T-helper 2 cell treated with Interferon-gamma antibody and Interleukin-4, amounts not matched to agents 100 ng/mL and 5 ng/mL, for 36 hours (primary cell): ENCODE data around the gene PRCD. TPM values are rescaled to one million over a fixed set of nuclear protein-coding genes. Genes with fewer than 3 reads are reported as not detected.

Experiments used
- intact Hi-C: fragments of 100-400 bp; cut with micrococcal nuclease; formaldehyde crosslinking; loops from one replicate; pipeline ENCODE4 v1.15.1; 2023
- total RNA-seq: library from RNA; stranded (reverse); gene quantifications from 2 replicates; pipeline ENCODE4 v1.2.3, GENCODE V29; 2022

PRCD gene
- total RNA-seq, 1 donor from 2014 or later: not detected

DNA sequence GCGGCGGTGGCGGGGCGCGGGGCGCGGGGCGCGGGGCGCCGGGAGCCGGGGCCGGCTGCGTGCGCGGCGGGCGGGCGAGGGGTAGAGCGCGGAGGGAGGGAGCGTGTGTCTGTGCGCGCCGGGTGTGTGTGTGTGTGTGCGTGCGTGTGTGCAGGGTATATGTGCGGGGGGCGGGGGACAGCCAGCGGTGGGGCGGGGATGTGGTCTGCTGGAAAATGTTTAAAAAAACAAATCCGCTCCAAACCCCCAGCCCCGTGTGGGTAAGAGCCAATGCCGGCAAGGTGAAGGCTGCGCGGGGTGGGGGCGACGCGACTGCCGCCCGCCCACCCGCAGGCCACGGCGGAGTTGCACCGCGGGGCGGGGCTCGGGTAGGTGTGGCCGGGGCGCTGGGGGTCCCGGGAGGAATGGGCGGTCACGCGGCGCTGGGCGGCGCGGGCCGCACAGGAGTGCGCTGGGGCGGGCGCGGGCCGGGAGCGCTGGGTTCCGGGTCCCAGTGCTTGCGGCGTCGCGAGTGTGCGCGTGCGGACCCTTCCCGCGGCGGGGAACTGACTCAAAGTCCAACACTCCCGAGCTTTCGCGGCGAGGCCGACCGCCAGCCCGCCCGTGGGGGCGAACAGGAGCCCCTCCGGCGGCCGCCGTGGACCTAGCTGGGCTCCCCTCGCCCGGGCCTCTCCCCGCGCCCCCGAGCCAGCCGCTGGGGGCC lies 2.1 kb upstream of the PRCD start, which contains the start of gene CYGB:
TSS of gene CYGB (minus strand) at position 132 of the 703 bp plus-strand sequence. CDS start 167 bp downstream, outside the sequence.
- intact Hi-C loops: no loop called here

DNA sequence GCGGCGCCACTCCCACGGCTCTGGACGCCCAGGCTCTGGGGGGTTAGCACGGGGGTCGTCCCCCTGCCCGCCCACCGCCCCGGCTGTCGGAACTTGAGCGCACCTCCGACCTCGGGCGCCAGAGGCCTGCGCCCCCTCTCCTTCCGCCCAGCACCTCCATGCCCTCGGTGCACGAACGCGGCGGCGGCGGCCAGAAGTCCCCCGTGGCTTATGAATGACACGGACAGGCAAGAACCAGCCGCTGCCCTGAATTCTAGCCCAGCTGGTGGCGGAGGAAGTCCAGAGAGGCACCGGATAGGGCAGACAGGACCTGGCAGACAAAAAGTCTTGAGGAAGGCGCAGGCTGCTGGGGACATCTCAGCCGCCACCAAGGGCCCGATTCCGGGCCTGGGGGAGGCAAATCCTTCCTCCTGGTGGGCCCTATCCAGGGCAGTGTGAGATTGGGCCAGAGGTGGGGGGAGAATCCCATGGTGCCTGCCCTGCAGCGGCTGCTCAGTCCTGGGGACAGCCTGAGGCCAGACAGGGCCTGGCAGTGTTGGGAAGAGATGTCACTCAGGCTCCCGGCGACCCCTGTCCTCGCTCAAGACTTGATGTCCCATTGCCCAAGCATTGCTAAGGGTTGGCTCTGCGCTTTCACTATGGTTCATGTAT lies 1.4 kb upstream of the PRCD start:
- intact Hi-C loops: no loop called here

DNA sequence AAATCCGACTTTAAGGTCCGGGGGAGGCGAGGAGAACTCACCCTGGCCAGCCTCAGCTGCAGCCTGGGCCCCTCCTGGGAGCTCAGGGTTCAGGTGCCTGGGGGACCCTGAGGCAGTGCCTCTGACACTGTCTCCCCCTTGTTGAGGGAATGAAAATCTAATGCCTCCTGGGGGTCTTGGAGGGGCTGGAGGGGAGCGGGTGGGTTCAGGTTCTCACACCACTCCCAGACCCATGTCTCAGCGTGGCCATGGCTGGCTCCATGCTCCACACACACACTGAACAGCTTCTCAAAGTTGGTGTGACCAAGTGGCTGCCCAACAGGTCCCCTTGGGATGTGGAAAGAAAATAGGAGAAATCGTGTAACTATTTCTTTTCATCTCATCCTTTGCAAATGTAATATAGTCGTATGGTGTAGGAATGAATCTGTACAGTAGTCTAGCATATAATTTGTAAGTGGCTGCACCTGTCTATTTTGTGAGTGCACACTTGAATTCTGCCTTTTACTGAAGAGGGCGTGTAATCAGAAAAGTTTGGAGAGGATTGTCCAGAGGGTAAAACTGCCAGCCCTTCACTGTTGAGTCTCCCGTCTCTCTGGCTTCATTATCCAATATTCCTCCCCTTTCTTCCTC lies 788 bp upstream of the PRCD start:
- intact Hi-C loops: no loop called here

DNA sequence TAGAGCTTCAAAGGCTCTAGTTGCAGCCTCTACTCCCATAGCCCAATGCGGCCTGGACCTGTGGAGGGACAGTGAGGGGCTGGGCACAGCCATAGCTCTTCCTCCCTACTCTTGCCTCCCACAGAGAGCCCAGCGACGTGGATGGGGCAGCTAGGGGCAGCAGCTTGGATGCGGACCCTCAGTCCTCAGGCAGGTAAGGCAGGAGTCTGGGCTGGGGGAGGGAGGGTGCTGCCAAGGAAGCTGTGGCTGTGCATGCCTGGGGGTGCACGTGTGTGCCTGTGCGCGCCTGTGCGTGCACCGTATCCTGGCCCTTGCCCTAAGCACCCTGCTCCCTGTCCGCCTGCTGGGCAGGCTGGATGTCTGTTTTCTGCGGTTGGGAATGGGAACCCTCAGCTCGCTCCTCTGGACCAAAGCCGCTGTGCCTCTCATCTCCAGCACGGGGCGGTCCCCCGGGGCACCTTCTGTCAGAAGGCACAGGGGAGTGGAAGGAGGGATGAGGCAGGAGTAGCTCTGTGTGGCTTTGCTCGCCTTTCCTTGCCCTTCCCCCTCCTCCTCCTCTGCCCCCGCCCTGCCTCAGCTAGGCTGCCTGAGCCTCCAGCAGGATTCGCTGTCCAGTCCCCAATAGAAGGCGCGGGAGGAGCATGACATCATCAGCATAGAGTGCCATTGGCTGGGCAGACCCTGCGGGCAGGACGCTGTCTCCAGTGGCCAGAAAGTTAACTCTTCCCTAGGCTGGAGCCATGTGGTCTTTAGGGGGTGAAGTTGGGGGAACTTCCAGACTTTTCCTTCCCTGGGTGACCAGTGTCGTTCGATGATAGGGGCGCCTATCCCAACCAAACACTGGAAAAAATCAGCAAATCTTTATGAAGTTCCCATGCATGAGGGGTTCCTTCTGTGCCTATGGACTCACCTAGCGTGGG lies 797 bp downstream of the PRCD start:
- intact Hi-C loops: no loop called here

DNA sequence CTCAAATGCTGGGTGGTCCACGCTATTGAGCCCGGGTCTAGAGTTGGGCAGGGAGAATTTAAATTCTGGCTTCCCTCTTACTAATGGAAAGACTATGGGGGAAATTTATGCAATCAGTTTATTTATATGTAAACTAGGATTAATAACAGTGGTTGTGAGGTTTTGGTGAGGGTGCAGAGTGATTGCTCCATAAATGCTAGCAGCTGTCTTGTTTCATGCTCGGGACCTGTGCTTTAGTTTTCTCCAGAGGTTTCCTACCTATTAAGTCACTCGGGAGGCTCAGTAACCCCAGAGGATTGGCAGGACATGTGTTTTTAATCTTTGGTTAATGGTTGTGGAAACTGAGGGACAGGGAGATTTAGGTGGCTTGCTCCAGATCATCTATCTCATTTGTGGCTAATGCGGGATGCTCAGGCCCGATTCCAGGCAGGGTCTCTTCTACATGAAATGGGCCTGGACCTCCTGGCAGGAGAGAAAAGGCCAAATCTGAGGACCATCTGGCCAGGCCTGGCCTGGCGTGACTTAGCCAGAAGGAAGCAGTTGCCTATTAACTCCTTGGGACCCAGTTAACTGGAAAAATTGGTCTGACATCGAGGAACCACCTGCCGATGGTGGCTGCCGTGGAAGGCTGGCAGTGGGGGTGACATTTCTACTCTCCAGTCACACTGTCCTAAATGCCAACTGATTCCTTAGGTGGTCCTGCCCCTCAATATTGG lies 2.1 kb downstream of the PRCD start:
- intact Hi-C loops: no loop called here

DNA sequence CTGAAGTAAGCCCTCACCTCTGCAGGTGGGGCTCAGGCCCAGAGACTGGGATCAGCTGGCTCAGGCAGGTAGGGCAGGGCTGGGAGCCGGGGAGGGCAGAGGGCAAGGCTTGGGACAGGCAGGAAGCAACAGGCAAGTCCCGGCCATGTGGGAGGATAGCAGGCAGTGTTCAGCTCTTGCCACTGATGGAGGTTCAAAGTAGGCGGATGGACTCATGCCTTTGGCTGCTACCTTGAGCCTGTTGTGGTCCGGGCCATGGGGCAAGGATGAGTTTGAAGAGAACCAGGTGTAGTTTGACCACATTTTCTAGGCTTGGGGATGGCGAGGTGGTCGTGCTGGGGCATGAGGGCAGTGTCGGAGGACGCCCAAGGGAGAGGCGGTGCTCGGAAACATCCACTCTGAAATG lies 2.7 kb downstream of the PRCD start:
- intact Hi-C loops: no loop called here

DNA sequence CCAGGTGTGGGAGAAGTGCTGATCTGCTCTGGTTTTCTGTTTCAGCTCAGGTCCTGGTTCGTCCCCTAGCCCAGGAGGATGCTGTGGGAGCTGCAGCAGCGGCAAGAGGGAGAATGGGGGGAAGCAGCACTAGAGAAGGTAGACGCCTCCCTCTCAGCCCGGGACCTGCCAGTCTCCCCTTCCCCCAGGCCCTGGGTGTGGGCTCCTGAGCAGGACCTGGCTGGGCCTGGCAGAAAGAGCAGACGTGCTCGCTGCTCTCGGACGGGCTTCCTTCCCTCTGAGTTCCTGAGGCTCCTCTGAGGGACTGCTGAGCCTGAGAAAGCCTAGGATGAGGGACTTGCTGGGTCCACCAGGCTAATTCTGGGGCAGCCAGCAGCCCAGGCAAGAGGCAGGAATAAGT lies 3.1 kb downstream of the PRCD start:
- intact Hi-C loops: no loop called here

DNA sequence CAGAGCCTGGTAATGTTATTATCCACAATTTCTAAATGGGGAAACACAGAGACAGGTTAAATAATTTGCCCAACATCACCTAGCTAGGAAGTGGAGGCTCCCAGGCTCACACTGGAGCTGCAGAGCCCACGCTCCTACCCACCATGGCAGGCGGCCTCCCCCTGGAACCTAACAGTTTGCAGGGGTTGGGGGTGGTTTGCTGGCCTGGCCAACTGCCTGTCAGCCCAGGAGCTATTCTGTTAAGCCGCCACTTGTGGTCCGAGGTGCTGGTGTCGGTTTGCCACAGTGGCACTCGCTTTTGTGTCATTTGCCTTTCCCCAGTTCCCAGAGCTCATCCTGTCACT lies 3.6 kb downstream of the PRCD start:
- intact Hi-C loops: no loop called here

DNA sequence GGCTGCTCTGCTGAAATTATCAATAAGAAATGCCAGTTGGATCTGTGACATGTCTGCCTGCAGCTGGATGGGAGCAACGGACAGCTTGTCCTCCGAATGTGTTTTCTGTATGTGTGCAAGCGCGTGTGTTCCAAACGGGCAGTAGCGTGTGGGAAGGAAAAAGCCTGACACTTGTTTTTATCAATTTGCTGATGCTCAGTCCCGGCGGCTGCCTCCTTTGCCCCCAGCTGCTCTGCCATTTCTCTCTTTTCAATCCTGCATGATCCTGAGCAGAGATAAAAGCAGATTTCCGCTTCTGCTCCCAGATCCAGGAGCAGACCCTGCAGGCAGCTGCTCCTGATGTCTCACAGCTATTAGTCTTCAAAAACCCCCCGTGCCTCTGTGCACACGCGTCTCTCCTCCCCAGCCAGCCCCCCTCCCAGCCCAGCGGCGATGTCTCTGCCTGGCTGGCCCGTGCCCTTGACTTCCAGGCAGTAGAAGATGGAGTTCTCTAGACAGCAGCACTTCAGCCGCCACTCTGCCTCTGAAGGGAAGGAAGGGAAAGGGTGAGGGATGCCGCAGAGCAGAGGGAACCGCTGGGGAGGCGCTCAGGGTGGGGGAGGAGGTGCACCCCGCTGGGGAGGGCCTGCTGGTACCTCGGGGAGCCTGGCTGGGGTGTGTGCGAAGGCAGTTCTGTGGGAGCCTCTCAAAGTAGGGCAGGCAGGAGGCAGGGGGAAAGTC lies 4.1 kb downstream of the PRCD start:
- intact Hi-C loops: no loop called here

DNA sequence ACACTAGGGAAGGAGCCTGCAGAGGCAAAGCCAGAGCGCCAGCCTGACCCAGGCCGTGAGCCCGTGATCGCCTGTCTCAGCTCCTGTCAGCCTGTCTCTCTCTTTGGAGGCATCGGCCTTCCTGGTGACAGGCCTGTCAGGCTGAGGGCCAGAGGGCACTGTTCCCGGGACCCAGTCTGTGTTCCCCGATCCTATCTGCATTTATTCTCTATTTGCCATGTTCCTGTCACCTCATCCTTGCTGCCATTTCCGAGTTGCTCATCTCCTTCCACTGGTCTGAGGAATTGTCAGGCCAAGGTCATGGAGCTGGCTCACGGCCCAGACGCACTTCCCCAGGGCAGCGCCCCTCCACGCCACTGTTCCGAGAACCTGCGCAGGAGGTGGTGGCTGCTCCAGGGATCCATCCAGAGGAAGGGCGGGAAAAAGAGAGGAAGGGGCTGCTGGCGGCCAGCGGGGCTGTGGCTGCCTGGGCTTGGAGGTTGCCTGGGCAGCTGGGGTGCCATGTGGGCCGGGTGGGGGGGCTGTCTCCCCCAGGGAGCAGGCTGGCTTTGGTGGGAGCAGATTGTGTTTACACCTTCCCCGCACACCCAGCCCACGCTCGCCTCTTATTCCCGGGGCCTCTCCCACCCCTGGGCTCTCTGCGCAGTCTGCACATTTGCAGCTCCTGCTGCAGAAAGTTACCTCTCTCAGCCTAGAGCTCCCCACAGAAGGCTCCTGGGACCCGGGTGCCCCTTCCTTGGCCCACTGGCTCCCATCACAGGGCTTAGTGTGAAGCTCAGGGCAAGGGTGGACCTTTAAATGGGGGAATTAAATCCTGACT lies 4.9 kb downstream of the PRCD start:
- intact Hi-C loops: no loop called here

DNA sequence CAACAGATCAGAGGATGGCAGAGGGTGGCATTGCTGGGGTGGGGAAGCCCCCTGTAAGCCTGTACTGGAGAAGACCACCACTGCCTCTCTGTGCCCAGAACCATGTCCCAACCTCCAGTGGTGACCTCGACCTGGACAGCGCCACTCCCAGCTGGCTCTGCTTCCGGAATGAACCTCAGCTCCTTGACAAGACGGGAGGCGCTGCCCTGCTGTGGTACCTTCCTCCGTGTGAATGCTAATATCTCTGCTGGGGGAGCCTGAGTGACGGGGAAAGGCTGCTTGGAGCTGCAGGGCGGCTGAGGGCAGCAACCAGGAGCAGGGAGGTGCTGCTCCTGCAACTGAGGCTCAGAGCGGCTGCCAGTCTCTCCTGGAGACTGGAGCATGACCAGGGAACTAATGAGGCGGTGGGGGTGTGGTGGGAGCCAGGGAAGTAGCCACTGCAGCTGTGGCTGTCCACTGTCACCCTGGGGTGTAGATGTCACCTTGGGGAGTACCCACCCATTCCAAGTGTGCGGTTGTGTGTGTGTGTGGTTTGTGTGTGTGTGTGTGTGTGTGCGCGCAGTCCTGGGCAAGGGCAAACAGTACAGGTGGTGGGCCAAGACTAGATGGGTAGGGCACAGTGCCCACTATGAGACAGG lies 6.2 kb downstream of the PRCD start:
- intact Hi-C loops: no loop called here

DNA sequence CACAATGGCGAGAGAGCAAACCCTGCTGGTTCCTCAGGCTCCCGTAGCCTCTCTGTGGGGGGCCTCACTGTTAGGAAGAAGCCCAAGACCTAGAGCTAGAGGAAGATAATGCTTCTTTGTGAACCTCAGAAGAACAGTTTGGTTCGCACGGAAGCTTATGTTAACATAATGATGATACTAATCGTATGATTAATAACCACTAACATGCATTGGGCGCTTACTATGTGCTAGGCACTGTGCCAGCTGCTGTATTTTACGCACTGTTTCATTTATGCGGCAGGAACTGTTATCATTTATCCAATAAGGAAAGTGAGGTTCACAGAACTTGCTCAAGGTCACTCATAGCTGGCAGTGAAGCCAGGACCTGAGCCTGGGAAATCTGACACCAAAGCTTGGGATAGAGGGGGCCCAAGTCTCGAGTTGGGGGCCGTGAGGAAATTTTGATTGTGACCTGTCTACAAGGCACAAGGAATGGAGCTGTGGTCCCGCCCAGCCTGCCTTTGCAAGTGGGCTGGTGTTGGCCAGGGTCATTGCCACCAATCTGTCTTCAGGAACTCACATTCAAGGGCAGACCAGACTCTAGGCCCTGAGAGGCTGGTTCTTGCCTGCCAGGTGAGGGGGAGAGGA lies 6.8 kb downstream of the PRCD start:
- intact Hi-C loops: loop anchor here (1.0 kb wide), 2 partner anchors 23 to 80 kb away; no protein-coding TSS in a partner anchor

DNA sequence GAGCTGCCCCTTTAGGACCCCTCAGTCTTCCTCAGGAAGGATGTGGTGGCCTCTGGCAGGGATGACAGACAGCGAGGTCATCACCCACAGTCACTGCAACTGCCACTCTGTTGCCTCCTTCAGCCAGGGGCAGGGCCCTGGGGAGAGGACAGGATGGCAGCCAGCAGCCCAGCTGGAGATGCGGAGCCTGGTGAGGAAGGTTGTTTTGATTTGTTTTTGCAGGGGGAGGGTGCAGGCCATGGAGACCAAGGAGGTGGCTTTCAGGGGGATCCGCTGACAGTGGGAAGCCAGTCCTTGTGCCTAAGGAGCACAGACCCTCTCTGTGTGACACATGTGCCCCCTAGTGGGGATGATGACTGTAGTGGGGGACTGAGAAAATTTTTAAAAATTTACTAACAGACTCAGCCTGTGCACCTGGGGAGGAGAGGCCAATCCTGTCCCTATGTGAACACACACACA lies 7.4 kb downstream of the PRCD start:
- intact Hi-C loops: loop anchor here (1.0 kb wide), 2 partner anchors 24 to 81 kb away; no protein-coding TSS in a partner anchor

DNA sequence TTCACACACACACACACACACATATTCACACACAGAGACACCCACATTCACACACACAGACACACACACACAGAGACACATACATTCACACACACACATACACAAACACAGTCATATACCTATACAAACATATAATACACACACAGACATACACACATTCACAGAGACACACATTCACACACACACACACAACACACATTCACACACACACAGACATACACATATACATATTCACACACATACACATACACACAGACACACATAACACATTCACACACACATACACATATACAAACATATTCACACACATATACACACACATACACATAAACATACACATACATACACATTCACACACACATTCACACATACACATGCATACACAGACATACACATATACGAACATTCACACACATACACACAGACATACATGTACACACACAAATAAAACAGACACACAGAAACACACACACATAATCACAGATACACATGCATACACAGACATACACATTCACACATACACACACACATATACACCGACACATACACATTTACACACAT lies 7.9 kb downstream of the PRCD start:
- intact Hi-C loops: loop anchor here (1.0 kb wide), 2 partner anchors 24 to 81 kb away; no protein-coding TSS in a partner anchor

DNA sequence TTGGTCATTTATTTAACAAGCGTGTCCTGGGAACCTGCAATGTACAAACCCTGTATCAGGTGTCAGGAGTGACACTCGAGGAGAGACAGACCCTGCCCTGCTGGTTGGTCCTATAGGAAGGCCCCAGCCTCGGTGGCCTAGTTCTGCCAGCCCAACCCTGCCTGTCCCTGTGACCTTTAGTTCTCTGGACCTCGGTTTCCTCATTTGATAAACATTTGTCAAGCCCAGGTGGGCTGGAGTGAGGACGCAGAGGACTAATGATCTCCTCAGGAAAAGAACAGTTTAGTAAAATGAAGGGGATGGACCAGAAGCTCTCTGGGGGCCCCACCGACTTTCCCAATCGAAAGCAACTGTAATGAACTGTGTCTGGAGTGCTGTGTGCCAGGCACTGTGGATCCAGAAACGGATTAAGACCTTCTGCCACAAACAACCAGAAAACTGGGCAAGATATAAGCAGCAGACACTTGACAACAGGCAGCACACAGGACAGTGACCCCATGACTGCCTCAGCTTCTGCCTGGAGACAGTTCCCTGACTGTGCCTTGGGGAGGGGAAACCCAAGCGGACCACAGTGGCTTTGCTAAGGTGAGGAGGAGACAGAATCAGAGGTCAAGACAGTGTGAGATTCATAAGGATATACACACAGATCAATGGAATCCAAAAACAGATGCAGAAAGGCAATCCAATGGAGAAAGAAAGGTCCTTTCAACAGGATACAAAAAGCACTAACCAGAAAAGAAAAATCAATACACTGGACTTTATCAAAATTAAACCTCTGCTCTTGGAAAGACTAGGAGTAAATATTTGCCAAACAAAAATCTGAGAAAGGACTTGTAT lies 8.8 kb downstream of the PRCD start:
- intact Hi-C loops: no loop called here

DNA sequence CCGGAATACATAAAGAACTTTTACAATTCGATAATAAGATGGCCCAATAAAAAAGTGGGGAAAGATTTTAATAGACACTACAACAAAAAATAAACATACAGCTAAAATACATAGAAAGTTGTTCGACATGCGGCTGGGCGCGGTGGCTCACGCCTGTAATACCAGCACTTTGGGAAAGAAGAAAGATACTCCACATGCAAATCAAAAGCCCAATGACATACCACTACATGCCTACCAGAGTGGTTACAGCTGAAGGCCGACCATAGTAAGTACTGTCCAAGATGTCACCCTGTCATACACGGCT lies 9.3 kb downstream of the PRCD start:
- intact Hi-C loops: no loop called here

DNA sequence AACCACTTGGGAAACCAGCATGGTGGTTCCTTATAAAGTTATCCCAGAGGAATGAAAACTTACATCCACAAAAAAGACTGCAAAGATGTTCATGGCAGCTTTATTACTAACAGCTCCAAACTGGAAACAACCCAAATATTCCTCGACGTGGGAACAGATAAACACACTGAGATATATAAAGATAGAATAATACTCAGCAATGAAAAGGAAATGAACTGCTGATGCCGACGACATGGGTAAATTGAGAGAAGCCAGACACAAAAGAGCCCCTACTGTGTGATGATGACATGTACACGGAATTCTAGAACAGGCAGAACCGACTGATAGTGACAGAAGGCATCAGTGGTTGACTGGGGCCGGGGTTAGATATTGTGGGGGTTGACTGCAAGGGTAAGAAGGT lies 9.7 kb downstream of the PRCD start:
- intact Hi-C loops: no loop called here
